ENCODE measurements around the gene CLK3. TPM values are rescaled to one million over a fixed set of nuclear protein-coding genes. Genes with fewer than 3 reads are reported as not detected.

Gene CLK3
- polyA plus RNA-seq, 1 experiment = 34.9 TPM

GRCh38 chr15:74663303-74664027 lies 47.8 kb downstream of the CLK3 start:
- Histone ChIP-seq H3K27ac (ENCODE audit: low read depth, low read length) (no peak overlapping the region), H3K27me3 (ENCODE audit: control insufficient read depth, insufficient read depth, low read length) (no peaks in the 10 kb centered on the region), H3K9me3 (ENCODE audit: control insufficient read depth, insufficient read depth, low read length) (no peaks in the 10 kb centered on the region), H3K4me3 (ENCODE audit: low read depth, low read length) (no peak overlapping the region)
- ChIA-PET CTCF (interaction anchor here (0.7 to 3.4 kb wide), 2 partner anchors 14 to 107 kb away, joined by 9 to 14 read pairs; no protein-coding TSS in a partner anchor), POLR2A (interaction anchor here (0.7 kb wide), 1 partner anchor 122 kb away, joined by 3 read pairs; no protein-coding TSS in a partner anchor)
- TF ChIP-seq CTCF (IDR thresholded peaks at IDR 0.05; ENCODE audit: low read depth, low read length) = no peak
- no peak for DNase-seq (ENCODE audit: low read depth, low spot score)

GRCh38 chr15:74664028-74664616 lies 48.5 kb downstream of the CLK3 start:
- H3K9me3 ChIP-seq (ENCODE audit: control insufficient read depth, insufficient read depth, low read length) = no peaks in the 10 kb centered on the region
- H3K27me3 ChIP-seq (ENCODE audit: control insufficient read depth, insufficient read depth, low read length) = no peaks in the 10 kb centered on the region
- DNase-seq (ENCODE audit: low read depth, low spot score) = peak; percentile 30
- CTCF ChIA-PET = interaction anchor here (0.7 to 3.4 kb wide), 2 partner anchors 13 to 107 kb away, joined by 9 to 14 read pairs; no protein-coding TSS in a partner anchor
- no peak for TF ChIP-seq CTCF (IDR thresholded peaks at IDR 0.05; ENCODE audit: low read depth, low read length)
- POLR2A ChIA-PET = no interaction called here
- peak overlapping the region; percentile 47 for H3K27ac ChIP-seq (ENCODE audit: low read depth, low read length)
- H3K4me3 ChIP-seq (ENCODE audit: low read depth, low read length) = no peak overlapping the region

- no peak for TF ChIP-seq CTCF (IDR thresholded peaks at IDR 0.05; ENCODE audit: low read depth, low read length)
- DNase-seq (ENCODE audit: low read depth, low spot score) = no peak
- Histone ChIP-seq H3K9me3 (ENCODE audit: control insufficient read depth, insufficient read depth, low read length) (no peaks in the 10 kb centered on the region), H3K27me3 (ENCODE audit: control insufficient read depth, insufficient read depth, low read length) (no peaks in the 10 kb centered on the region), H3K27ac (ENCODE audit: low read depth, low read length) (no peak overlapping the region), H3K4me3 (ENCODE audit: low read depth, low read length) (no peak overlapping the region)
- POLR2A ChIA-PET = no interaction called here
- CTCF ChIA-PET = interaction anchor here (1.0 to 3.4 kb wide), 3 partner anchors 33 to 237 kb away, joined by 3 to 14 read pairs (median 3); no protein-coding TSS in a partner anchor
Measured at GRCh38 chr15:74664670-74665069, 49.0 kb downstream of the CLK3 start.

GRCh38 chr15:74667975-74668374 lies 52.3 kb downstream of the CLK3 start:
- H3K27ac ChIP-seq (ENCODE audit: low read depth, low read length) = no peak overlapping the region
- H3K27me3 ChIP-seq (ENCODE audit: control insufficient read depth, insufficient read depth, low read length) = no peaks in the 10 kb centered on the region
- ChIA-PET CTCF (no interaction called here), POLR2A (no interaction called here)
- H3K4me3 ChIP-seq (ENCODE audit: low read depth, low read length) = no peak overlapping the region
- no peaks in the 10 kb centered on the region for H3K9me3 ChIP-seq (ENCODE audit: control insufficient read depth, insufficient read depth, low read length)
- DNase-seq (ENCODE audit: low read depth, low spot score) = no peak
- TF ChIP-seq CTCF (IDR thresholded peaks at IDR 0.05; ENCODE audit: low read depth, low read length) = no peak

DNA sequence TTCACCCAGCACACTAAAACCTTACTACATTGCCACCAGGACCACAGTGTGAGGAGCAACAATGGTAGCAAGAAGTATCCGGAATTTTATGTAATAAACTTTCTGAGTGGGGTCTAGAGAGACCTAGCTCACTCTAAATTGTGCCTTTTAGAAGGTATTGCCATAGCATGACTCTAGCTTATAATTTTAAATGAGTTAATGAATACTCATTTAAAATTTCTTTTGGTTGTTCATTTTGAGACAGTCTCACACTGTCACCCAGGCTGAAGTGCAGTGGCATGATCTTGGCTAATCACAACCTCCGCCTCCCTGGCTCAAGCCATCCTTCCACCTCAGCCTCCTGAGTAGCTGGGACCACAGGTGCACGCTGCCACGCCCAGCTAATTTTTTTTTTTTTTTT lies 54.0 kb downstream of the CLK3 start:
- Histone ChIP-seq H3K27ac (ENCODE audit: low read depth, low read length) (no peak overlapping the region), H3K9me3 (ENCODE audit: control insufficient read depth, insufficient read depth, low read length) (no peaks in the 10 kb centered on the region), H3K4me3 (ENCODE audit: low read depth, low read length) (no peak overlapping the region), H3K27me3 (ENCODE audit: control insufficient read depth, insufficient read depth, low read length) (no peaks in the 10 kb centered on the region)
- TF ChIP-seq CTCF (IDR thresholded peaks at IDR 0.05; ENCODE audit: low read depth, low read length) = no peak
- no peak for DNase-seq (ENCODE audit: low read depth, low spot score)
- ChIA-PET POLR2A (no interaction called here), CTCF (interaction anchor here (0.6 to 0.9 kb wide), 2 partner anchors 14 to 35 kb away, joined by 3 read pairs; no protein-coding TSS in a partner anchor)

Measured in AG04450 (cell line).